ENCODE results near the gene SLC1A1. TPM values are rescaled to one million over a fixed set of nuclear protein-coding genes. Genes with fewer than 3 reads are reported as not detected.

Gene SLC1A1
- total and polyA plus RNA-seq, 2 experiments from 2014 or later = 3.7 to 8.2 TPM

GRCh38 chr9:4538107-4538506 lies 47.8 kb downstream of the SLC1A1 start:
- DNase-seq (ENCODE audit: low spot score) (no peak), ATAC-seq (no peak)
- no peaks in the 10 kb centered on the region for H4K20me1 ChIP-seq (replicated peaks; ENCODE audit: insufficient read depth)
- no peak overlapping the region for H2AFZ ChIP-seq
- Mint-ChIP-seq H3K27ac (no peak overlapping the region), H3K4me3 (no peak overlapping the region), H3K9me3 (peaks cover 14% of the 10 kb centered on the region; the same call in 2 of the 3 replicates), H3K4me1 (peaks cover 16% of the 10 kb centered on the region), H3K27me3 (ENCODE audit: insufficient read depth, low read depth, poor library complexity) (peaks cover 4% of the 10 kb centered on the region), H3K36me3 (ENCODE audit: low read depth) (peaks cover 4% of the 10 kb centered on the region; the same call in 2 of the 3 replicates)
- TF ChIP-seq CREB1 (CRISPR knock-in tag; IDR thresholded peaks at IDR 0.05; ENCODE audit: low read depth) = no peak
- no peak for TF ChIP-seq STAT1 (IDR thresholded peaks at IDR 0.05; ENCODE audit: unreplicated experiment)
- TF ChIP-seq ZNF114 (CRISPR knock-in tag; IDR thresholded peaks at IDR 0.05) = no peak
- no peak for TF ChIP-seq ETS1 (IDR thresholded peaks at IDR 0.05)
- no peak for TF ChIP-seq ZNF462 (CRISPR knock-in tag; IDR thresholded peaks at IDR 0.05)
- TF ChIP-seq NANOG (IDR thresholded peaks at IDR 0.05; ENCODE audit: borderline replicate concordance) = no peak
- TF ChIP-seq CTCF (conservative IDR thresholded peaks at IDR 0.05; ENCODE audit: low read depth in 2 of 2) = no peak
- no peak for TF ChIP-seq REST (IDR thresholded peaks at IDR 0.05; ENCODE audit: unreplicated experiment)
- TF ChIP-seq EZH2phosphoT487 (IDR thresholded peaks at IDR 0.05; ENCODE audit: unreplicated experiment) = no peak
- no peak for TF ChIP-seq JUNB (IDR thresholded peaks at IDR 0.05; ENCODE audit: unreplicated experiment)
- H3K27me3 ChIP-seq (ENCODE audit: insufficient read depth) = no peaks in the 10 kb centered on the region
- H3K4me1 ChIP-seq (ENCODE audit: insufficient read depth) = peaks cover 15% of the 10 kb centered on the region
- H3K27ac ChIP-seq (ENCODE audit: low read depth) = no peak overlapping the region
- no peak overlapping the region for H3K4me3 ChIP-seq
- H3K36me3 ChIP-seq (ENCODE audit: insufficient read depth) = no peaks in the 10 kb centered on the region
- no peaks in the 10 kb centered on the region for H3K9me2 ChIP-seq (ENCODE audit: insufficient read depth)
- H3K4me2 ChIP-seq = no peak overlapping the region
- no peaks in the 10 kb centered on the region for H3K79me2 ChIP-seq (replicated peaks; ENCODE audit: insufficient read depth)
- no peaks in the 10 kb centered on the region for H3F3A ChIP-seq (replicated peaks; ENCODE audit: low read depth)
